A673 (cell line): ENCODE results near the gene VAV3. TPM values are rescaled to one million over a fixed set of nuclear protein-coding genes. Genes with fewer than 3 reads are reported as not detected.

ENCODE experiments used
- BruUV-seq: library from RNA; stranded (reverse); fragments of 400-500 nt; replicated peaks from 2 replicates; lab custom pipeline; 2021; lab: Mats Ljungman, UMichigan
- CTCF ChIA-PET: fragments of 300-600 bp; sonication (Branson Sonifier 250); formaldehyde crosslinking; loops from one replicate; lab custom pipeline; 2022; ENCODE audit warnings: antibody characterized with exemption; lab: Charles Lee
- POLR2A ChIA-PET: fragments of 300-600 bp; sonication (Branson Sonifier 250); formaldehyde crosslinking; loops from one replicate; lab custom pipeline; 2022; ENCODE audit warnings: antibody characterized with exemption; ENCODE audit not compliant: low non-redundant PET; lab: Charles Lee
- DNase-seq: peaks from one replicate; pipeline ENCODE4 v3.0.0-alpha.2; 2015; ENCODE audit warnings: low spot score
- H3K27ac ChIP-seq: fragments of 200-600 bp; sonication (generic); 2 replicates; pipeline ENCODE4 v1.5.1; 2016; ENCODE audit warnings: mixed run types, low read depth, mild to moderate bottlenecking, mixed read lengths, antibody characterized with exemption, low read length; ENCODE audit not compliant: poor library complexity, severe bottlenecking
- H3K27me3 ChIP-seq: fragments of 200-600 bp; sonication (generic); replicated peaks from 2 replicates; pipeline ENCODE4 v1.6.1; 2017; ENCODE audit warnings: mixed run types, low read depth, mild to moderate bottlenecking, mixed read lengths, antibody characterized with exemption, low read length; ENCODE audit not compliant: insufficient read depth, poor library complexity
- H3K36me3 ChIP-seq: fragments of 200-600 bp; sonication (generic); 2 replicates; pipeline ENCODE4 v1.6.1; 2016; ENCODE audit warnings: mixed run types, mild to moderate bottlenecking, mixed read lengths, antibody characterized with exemption, low read length; ENCODE audit not compliant: insufficient read depth, poor library complexity, severe bottlenecking
- H3K4me1 ChIP-seq: fragments of 200-600 bp; sonication (generic); 2 replicates; pipeline ENCODE4 v1.6.1; 2017; ENCODE audit warnings: mixed run types, mild to moderate bottlenecking, mixed read lengths, antibody characterized with exemption, low read length; ENCODE audit not compliant: insufficient read depth, poor library complexity, severe bottlenecking
- H3K4me3 ChIP-seq: fragments of 200-600 bp; sonication (generic); 2 replicates; pipeline ENCODE4 v1.5.1; 2016; ENCODE audit warnings: low read depth, mixed run types, mild to moderate bottlenecking, mixed read lengths, low read length; ENCODE audit not compliant: poor library complexity, severe bottlenecking
- H3K9me3 ChIP-seq: fragments of 200-600 bp; sonication (generic); 2 replicates; pipeline ENCODE4 v1.6.1; 2016; ENCODE audit warnings: mixed run types, low read depth, mild to moderate bottlenecking, mixed read lengths, antibody characterized with exemption, low read length; ENCODE audit not compliant: poor library complexity, severe bottlenecking
- CTCF ChIP-seq: fragments of 300-800, 200-600 bp; sonication (generic); conservative IDR thresholded peaks from 2 replicates; pipeline ENCODE4 v1.5.1; 2017; ENCODE audit warnings: low read depth, mild to moderate bottlenecking, antibody characterized with exemption, low read length, moderate library complexity, mixed read lengths
- EZH2 ChIP-seq: fragments of 200-600 bp; sonication (generic); IDR thresholded peaks from 2 replicates; pipeline ENCODE4 v1.6.1; 2017; ENCODE audit warnings: borderline replicate concordance, low read depth, mild to moderate bottlenecking, mixed read lengths, antibody characterized with exemption, low read length; ENCODE audit not compliant: poor library complexity, severe bottlenecking
- intact Hi-C: fragments of 100-400 bp; cut with micrococcal nuclease; formaldehyde crosslinking; loops from one replicate; pipeline ENCODE4 v1.10.0; 2022; ENCODE audit not compliant: unreplicated experiment
- total RNA-seq: library from RNA; stranded (reverse); gene quantifications from 2 replicates; pipeline ENCODE4 v1.2.3, GENCODE V29; 2021

VAV3 gene
- total RNA-seq, 1 experiment from 2014 or later: 0.30 TPM

DNA sequence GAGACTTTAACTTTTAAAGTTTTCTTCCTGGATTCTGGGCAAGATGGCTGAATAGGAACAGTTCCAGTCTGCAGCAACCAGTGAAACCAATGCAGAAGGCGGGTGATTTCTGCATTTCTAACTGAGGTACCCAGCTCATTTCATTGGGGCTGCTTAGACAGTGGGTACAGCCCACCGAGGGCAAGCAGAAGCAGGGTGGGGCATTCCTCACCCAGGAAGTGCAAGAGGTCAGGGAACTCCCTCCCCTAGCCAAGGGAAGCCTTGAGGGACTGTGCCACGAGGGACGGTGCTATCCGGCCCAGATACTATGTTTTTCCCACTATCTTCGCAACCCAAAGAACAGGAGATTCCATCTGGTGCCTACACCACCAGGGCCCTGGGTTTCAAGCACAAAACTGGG lies 121.0 kb downstream of the VAV3 start:
- H3K9me3 ChIP-seq: no peaks in the 10 kb centered on the region
- no peak for TF ChIP-seq EZH2
- no peak for TF ChIP-seq CTCF
- intact Hi-C loops: no loop called here
- DNase-seq: no peak
- POLR2A ChIA-PET: no interaction called here
- no peak overlapping the region for H3K4me3 ChIP-seq
- H3K4me1 ChIP-seq: no peaks in the 10 kb centered on the region
- H3K27ac ChIP-seq: no peak overlapping the region
- peaks cover 21% of the 10 kb centered on the region for H3K27me3 ChIP-seq
- no TSS peak for BruUV-seq
- H3K36me3 ChIP-seq: no peaks in the 10 kb centered on the region
- CTCF ChIA-PET: no interaction called here

- no peaks in the 10 kb centered on the region for H3K36me3 ChIP-seq
- no peaks in the 10 kb centered on the region for H3K4me1 ChIP-seq
- intact Hi-C loops: no loop called here
- no peak overlapping the region for H3K27ac ChIP-seq
- POLR2A ChIA-PET: no interaction called here
- no peak overlapping the region for H3K4me3 ChIP-seq
- H3K27me3 ChIP-seq: peaks cover 27% of the 10 kb centered on the region
- CTCF ChIA-PET: no interaction called here
- TF ChIP-seq EZH2 (no peak), CTCF (no peak)
- BruUV-seq: no TSS peak
- peaks cover 4% of the 10 kb centered on the region for H3K9me3 ChIP-seq
- no peak for DNase-seq
Observed at GRCh38 chr1:107842241-107842640, 122.7 kb downstream of the VAV3 start.

DNA sequence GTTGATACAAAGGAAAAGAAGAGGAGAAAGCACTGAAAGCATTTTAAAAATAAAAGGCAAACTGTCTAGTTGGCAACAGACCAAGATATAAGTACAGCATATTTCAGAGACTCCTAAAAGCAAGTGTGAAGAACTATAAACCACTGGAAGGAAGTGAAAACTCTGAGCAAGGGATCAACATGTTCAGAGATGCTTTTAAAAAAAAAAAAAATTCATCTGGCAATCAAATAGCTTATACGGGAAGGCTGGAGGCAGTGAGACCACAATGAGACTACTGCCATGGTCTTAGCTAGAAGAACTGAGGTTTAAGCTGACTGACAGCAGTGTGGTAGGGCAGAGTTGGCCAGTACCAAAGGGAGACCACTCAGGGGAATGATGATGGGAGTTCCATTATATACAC lies 124.3 kb downstream of the VAV3 start:
- TF ChIP-seq CTCF (no peak), EZH2 (no peak)
- no peak for DNase-seq
- BruUV-seq: no TSS peak
- peaks cover 27% of the 10 kb centered on the region for H3K27me3 ChIP-seq
- no peaks in the 10 kb centered on the region for H3K4me1 ChIP-seq
- H3K36me3 ChIP-seq: no peaks in the 10 kb centered on the region
- POLR2A ChIA-PET: no interaction called here
- no peak overlapping the region for H3K4me3 ChIP-seq
- CTCF ChIA-PET: no interaction called here
- no peak overlapping the region for H3K27ac ChIP-seq
- intact Hi-C loops: no loop called here
- H3K9me3 ChIP-seq: peaks cover 5% of the 10 kb centered on the region
